Ramos (cell line): ENCODE measurements around the gene OR4C12.
"Not testable (repeated sequence)": the region's sequence is repeated elsewhere in the genome, so short reads cannot be mapped to it uniquely, and the experiment has no call there.

Experiments
- in situ Hi-C: fragments of 300-500 bp; cut with MboI; formaldehyde crosslinking; loops from one replicate; pipeline ENCODE4 v1.14.3; 2022; ENCODE audit warnings: low sequenced_read_pairs; ENCODE audit not compliant: unreplicated experiment

OR4C12 gene

DNA sequence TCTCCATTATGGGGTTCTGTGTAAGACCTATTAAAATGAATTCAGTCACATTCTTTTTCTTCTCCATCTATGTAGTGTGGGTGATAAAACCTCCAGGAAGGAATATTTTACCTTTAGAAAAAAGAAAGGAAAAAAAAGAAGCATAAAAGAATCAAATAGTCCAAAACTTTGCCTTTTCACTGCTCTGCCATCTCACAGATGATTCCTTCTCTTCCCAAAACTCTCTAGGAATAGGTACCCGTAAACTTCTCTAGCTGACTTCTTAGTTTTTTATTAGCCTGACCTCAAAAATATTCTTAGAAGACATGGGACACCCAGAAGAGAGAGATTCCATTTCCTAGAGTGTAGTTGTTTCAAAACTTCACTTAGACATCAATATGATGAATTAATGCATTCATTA is at the start of gene OR4C12:
TSS of gene OR4C12 (minus strand) at position 101 of the 400 bp plus-strand sequence. CDS start at position 67, 34 bp downstream.
- in situ Hi-C loops, result not testable (repeated sequence)

DNA sequence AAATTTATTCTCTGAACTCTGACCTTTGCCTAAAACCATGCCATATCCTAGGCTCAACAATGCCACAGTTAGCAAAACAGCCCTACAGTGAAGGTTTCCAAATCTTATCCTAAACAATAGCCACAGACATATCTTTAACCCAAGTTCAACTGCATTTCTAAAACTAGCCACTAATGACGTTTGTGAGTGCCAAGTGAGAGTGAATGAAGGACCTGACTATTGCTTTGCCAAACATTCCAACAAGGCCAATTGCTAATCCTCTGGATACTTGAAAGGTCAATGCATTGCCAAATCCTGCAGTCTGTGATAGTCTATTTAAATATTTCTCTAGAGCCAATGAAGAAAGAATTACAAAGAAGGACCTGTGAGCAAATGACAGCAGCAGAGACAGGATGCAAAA is 47.9 kb upstream of the OR4C12 start:
- in situ Hi-C loops, result loop anchor here (25.0 kb wide), 1 partner anchor 93 kb away; no protein-coding TSS in a partner anchor

DNA sequence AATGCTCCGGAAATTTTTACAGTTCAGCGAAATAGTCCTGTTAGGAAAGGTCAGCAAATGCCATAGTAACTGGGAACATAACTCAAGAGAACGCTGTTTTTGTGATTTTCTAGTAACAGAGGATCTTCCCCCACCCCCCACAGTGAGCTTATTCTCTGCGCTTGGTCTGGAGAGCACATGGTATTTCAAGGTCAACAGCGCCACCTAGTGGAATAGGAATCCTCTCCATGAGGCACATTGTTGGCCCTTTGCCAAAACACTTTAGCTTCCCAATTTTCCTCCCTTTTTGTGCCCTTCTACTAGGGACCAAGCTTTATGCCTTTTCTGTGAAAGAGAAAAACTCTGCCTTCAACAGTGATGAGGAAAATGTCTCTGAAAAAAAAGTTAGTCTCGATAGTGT is 13.2 kb upstream of the OR4C12 start:
- in situ Hi-C loops, result no loop called here

DNA sequence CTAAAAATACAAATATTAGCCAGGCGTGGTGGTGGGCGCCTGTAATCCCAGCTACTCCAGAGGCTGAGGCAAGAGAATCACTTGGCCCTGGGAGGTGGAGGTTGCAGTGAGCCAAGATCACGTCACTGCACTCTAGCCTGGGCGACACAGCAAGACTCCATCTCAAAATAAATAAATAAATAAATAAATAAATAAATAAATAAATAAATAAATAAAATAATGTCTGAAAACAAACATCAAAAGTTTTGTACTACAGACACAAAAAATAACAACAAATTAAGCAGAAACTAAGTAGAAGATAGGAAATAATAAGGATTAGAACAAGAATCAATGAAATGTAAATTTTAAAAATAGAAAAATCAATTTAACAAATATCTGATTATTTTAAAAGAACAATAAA is 8.9 kb downstream of the OR4C12 start:
- in situ Hi-C loops, result not testable (repeated sequence)

DNA sequence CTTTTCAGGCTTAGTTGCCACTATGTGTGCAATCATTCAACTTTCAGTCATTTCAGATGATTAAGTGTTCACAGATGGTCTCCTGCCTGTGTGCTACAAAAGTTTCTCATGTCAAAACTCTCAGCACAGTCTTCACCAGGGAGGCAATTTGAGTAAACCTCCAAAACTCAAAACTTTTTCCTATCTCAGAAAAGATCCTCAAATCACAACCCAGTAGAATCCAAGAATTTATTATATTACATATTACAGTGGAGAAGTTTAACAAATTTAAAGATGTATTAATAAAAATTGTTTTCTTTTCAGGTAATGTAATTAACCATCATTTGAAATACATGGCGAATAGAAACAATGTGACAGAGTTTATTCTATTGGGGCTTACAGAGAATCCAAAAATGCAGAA is 30.2 kb downstream of the OR4C12 start, which contains the start of gene OR4C13:
TSS of gene OR4C13 (plus strand) at position 301 of the 400 bp plus-strand sequence. CDS start at position 333, 32 bp downstream.
- in situ Hi-C loops, result no loop called here

DNA sequence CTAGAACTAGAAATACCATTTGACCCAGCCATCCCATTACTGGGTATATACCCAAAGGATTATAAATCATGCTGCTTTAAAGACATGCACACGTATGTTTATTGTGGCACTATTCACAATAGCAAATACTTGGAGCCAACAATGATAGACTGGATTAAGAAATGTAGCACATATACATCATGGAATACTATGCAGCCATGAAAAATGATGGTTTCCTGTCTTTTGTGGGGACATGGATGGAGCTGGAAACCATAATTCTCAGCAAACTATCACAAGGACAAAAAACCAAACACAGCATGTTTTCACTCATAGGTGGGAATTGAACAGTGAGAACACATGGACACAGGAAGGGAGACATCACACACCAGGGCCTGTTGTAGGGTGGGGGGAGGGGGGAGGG is 33.6 kb downstream of the OR4C12 start:
- in situ Hi-C loops, result loop anchor here (25.0 kb wide), 1 partner anchor 89 kb away; the partner anchor contains the start of gene OR4C45
